Transverse colon (tissue), 3 donors: ENCODE measurements around the gene TMEM59L.
A peak's percentile ranks its signal among the peaks of the same experiment; 100 is the strongest.

ENCODE experiments used
- EP300 ChIP-seq: sonication (generic); formaldehyde crosslinking; IDR thresholded peaks from one replicate; pipeline ENCODE4 v1.6.1; 2017; ENCODE audit warnings: antibody characterized with exemption, low read depth
- POLR2A ChIP-seq: fragments of 450-650 bp; IDR thresholded peaks from one replicate; pipeline ENCODE4 v1.6.1; 2016; ENCODE audit warnings: antibody characterized with exemption, mild to moderate bottlenecking, moderate library complexity
- TF ChIP-seq, protein P1 (sequence below), 5 experiments: fragments of 200-600 bp in 3 of 5; fragments of 450-650 bp in 2 of 5; sonication (generic) in 3 of 5; IDR thresholded peaks; 1 replicate in 2 of 5; 2 replicates in 3 of 5; pipeline ENCODE4 v1.5.1; 2016 to 2017; ENCODE audit warnings: antibody characterized with exemption in 5 of 5, inconsistent platforms in 3 of 5, mild to moderate bottlenecking in 2 of 5, moderate library complexity in 1 of 5

DNA sequence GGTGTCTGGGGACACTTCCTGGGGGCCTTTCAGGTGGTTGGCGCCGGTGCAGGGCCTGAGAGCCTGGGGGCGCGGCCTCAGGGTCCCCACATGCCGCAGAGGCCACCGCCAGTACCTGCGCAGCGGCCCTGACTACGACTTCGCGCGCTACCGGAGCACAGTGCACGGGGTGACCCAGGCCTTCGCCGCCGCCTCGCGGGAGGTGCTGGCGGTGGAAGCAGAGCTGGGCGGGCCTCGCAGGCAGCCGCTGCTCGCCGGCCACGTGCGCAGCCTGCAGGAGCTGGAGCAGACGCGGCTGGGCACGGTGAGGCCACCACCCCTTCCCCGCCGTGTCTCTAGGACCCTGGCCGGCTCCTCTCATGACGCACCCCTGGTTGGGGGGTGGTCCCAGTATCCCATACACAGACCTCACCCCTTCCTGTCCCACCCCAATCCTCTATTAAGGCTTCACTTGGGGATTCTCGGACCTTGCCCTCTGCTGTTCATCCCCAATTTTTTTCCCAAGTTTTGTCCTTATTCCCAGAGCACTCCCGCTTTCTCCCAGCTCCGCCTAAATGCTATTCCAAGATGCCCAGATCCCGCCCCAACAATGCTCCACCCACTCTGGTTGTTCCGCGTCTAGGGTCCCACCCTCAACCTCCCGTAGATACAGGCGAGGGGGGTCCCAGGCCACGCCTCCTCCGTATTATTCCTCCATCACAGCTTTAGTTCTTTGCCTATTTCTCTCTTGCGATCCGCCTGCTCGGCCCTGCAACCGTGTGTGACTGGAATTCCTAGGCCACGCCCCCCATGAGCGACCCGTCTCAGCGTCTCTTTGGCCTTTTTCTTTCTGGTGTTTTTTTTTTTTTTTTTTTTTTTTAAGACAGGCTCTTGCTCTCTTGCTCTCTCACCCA is 23.0 kb upstream of the TMEM59L start:
- TF ChIP-seq, protein P1, sequence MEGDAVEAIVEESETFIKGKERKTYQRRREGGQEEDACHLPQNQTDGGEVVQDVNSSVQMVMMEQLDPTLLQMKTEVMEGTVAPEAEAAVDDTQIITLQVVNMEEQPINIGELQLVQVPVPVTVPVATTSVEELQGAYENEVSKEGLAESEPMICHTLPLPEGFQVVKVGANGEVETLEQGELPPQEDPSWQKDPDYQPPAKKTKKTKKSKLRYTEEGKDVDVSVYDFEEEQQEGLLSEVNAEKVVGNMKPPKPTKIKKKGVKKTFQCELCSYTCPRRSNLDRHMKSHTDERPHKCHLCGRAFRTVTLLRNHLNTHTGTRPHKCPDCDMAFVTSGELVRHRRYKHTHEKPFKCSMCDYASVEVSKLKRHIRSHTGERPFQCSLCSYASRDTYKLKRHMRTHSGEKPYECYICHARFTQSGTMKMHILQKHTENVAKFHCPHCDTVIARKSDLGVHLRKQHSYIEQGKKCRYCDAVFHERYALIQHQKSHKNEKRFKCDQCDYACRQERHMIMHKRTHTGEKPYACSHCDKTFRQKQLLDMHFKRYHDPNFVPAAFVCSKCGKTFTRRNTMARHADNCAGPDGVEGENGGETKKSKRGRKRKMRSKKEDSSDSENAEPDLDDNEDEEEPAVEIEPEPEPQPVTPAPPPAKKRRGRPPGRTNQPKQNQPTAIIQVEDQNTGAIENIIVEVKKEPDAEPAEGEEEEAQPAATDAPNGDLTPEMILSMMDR (IDR thresholded peaks at IDR 0.05): peak; percentile 17 to 68 (median 32)
- no peak for TF ChIP-seq EP300
- TF ChIP-seq POLR2A: no peak
